Measurements from ENCODE around the gene ATF7IP2.
"Not testable (repeated sequence)": the region's sequence is repeated elsewhere in the genome, so short reads cannot be mapped to it uniquely, and the experiment has no call there.

Gene ATF7IP2

DNA sequence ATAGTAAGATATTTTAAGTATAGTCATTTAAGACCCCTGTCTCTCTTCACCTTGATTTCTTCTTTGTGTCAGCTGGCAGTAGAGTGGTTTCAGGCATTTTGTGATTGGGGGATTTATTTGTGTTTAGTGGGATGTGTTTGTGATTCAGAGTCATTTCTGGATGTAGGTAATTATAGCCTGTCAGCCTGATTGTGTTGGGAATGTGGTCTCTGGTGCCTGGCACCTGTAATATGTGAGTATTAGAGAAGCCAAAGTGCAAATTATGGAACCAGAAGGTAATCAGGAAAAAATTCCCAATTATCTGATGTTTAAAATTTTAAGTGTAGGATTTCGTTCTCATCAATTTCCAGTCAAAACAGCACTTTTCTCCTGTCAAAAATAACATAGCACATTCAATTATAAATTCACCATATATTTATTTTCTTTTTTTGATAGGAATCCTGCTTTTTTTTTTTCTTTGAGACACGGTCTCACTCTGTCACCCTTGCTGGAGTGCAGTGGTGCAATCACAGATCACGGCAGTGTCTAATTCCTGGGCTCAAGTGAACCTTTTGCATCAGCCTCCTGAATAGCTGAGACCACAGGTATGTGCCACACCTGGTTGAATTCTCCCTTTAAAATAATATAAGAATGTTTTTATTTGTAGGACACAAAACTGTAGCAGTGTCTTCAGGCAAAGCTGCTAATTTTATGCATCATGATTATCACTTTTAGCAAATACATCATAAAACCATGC, 42.7 kb downstream of the ATF7IP2 start:
- DNase-seq (ENCODE audit: low spot score) = no peak
- TF ChIP-seq, protein P1, sequence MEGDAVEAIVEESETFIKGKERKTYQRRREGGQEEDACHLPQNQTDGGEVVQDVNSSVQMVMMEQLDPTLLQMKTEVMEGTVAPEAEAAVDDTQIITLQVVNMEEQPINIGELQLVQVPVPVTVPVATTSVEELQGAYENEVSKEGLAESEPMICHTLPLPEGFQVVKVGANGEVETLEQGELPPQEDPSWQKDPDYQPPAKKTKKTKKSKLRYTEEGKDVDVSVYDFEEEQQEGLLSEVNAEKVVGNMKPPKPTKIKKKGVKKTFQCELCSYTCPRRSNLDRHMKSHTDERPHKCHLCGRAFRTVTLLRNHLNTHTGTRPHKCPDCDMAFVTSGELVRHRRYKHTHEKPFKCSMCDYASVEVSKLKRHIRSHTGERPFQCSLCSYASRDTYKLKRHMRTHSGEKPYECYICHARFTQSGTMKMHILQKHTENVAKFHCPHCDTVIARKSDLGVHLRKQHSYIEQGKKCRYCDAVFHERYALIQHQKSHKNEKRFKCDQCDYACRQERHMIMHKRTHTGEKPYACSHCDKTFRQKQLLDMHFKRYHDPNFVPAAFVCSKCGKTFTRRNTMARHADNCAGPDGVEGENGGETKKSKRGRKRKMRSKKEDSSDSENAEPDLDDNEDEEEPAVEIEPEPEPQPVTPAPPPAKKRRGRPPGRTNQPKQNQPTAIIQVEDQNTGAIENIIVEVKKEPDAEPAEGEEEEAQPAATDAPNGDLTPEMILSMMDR (IDR thresholded peaks at IDR 0.05; ENCODE audit: extremely low read depth, missing control alignments) = no peak

- DNase-seq (ENCODE audit: low spot score) = not testable (repeated sequence)
Observed at GRCh38 chr16:10429299-10429969, 43.6 kb downstream of the ATF7IP2 start.

DNA sequence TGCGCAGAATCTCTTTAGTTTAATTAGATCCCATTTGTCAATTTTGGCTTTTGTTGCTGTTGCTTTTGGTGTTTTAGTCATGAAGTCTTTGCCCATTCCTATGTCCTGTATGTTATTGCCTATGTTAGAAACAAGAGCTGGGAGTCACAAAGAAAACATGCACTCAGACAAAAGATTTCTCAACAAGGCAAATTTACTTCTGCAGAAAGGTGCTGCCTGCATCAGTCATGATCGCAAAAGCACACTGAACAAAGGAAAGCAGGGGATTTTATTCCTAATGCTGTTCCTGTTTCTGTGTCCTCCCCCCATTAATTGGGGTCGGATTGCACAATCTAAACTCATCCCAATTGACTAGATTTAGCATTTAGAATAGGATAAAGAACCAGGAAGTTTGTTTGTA, 55.9 kb downstream of the ATF7IP2 start:
- DNase-seq (ENCODE audit: low spot score) = no peak
- TF ChIP-seq, protein P1 (IDR thresholded peaks at IDR 0.05; ENCODE audit: extremely low read depth, missing control alignments) = no peak

- DNase-seq (ENCODE audit: low spot score) = no peak
- TF ChIP-seq, protein P1 (IDR thresholded peaks at IDR 0.05; ENCODE audit: extremely low read depth, missing control alignments) = no peak
Observed at GRCh38 chr16:10447289-10447688, 61.4 kb downstream of the ATF7IP2 start.

DNA sequence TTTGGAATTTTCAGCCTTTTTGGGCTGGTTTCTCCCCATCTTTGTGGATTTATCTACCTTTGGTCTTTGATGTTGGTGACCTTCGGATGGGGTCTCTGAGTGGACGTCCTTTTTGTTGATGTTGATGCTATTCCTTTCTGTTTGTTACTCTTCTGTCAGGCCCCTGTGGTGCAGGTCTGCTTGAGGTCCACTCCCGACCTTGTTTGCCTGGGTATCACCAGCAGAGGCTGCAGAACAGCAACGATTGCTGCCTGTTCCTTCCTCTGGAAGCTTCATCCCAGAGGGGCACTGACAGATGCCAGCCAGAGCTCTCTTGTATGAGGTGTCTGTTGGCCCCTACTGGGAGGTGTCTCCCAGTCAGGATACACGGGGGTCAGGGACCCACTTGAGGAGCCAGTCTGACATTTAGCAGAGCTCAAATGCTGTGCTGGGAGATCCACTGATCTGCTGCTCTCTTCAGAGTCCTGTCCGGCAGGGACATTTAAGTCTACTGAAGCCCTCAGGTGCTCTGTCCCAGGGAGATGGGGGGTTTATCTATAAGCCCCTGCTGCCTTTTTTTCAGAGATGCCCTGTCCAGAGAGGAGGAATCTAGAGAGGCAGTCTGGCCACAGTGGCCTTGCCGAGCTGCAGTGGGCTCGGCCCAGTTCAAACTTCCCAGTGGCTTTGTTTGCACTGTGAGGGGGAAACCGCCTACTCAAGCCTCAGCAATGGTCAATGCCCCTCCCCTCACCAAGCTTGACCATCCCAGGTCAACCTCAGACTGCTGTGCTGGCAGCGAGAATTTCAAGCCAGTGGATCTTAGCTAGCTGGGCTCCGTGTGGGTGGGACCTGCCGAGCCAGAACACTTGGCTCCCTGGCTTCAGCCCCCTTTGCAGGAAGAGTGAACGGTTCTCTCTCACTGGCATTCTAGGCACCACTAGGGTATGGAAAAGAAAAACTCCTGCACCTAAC, 66.6 kb downstream of the ATF7IP2 start:
- not testable (repeated sequence) for DNase-seq (ENCODE audit: low spot score)

- DNase-seq (ENCODE audit: low spot score) = no peak
- TF ChIP-seq, protein P1 (IDR thresholded peaks at IDR 0.05; ENCODE audit: extremely low read depth, missing control alignments) = no peak
Observed at GRCh38 chr16:10453159-10453510, 67.3 kb downstream of the ATF7IP2 start.

GRCh38 chr16:10465821-10466220, 80.0 kb downstream of the ATF7IP2 start:
- DNase-seq (ENCODE audit: low spot score) = no peak

More at GRCh38 chr16:10465821-10466220, 80.0 kb downstream of the ATF7IP2 start:
- TF ChIP-seq, protein P1 (IDR thresholded peaks at IDR 0.05; ENCODE audit: extremely low read depth, missing control alignments) = no peak

Data from GM20000 (cell line).